HepG2 (cell line): ENCODE results near the gene BTBD1. TPM values are rescaled to one million over a fixed set of nuclear protein-coding genes. Genes with fewer than 3 reads are reported as not detected.

Experiments used
- CBX1 ChIP-seq: IDR thresholded peaks from one replicate; pipeline ENCODE4 v1.6.1; 2016; ENCODE audit warnings: antibody characterized with exemption, low read depth
- ELF1 ChIP-seq: sonication (generic); formaldehyde crosslinking; IDR thresholded peaks from 2 replicates; pipeline ENCODE4 v1.4.0; 2020; ENCODE audit warnings: missing genetic modification reagents
- GABPB1 ChIP-seq: IDR thresholded peaks from 2 replicates; pipeline ENCODE4 v1.6.1; 2016; ENCODE audit warnings: mild to moderate bottlenecking, missing genetic modification reagents, moderate library complexity, missing compliant biosample characterization
- GTF3A ChIP-seq: sonication (generic); formaldehyde crosslinking; conservative IDR thresholded peaks from 2 replicates; pipeline ENCODE4 v1.4.0; 2020; ENCODE audit warnings: mild to moderate bottlenecking, missing genetic modification reagents
- MIER3 ChIP-seq: IDR thresholded peaks from 2 replicates; pipeline ENCODE4 v1.6.1; 2016; ENCODE audit warnings: missing compliant biosample characterization, borderline replicate concordance
- NFE2 ChIP-seq: sonication (generic); formaldehyde crosslinking; IDR thresholded peaks from 2 replicates; pipeline ENCODE4 v1.4.0; 2020; ENCODE audit warnings: missing genetic modification reagents
- POLR2G ChIP-seq: fragments of 200-400 bp; formaldehyde crosslinking; IDR thresholded peaks from 2 replicates; pipeline ENCODE4 v1.6.1; 2018; ENCODE audit warnings: mild to moderate bottlenecking, low read depth, low read length, moderate library complexity
- RAD21 ChIP-seq: fragments of 450-650 bp; formaldehyde crosslinking; IDR thresholded peaks from 2 replicates; pipeline ENCODE4 v1.5.0; 2020; ENCODE audit warnings: mild to moderate bottlenecking
- SMARCE1 ChIP-seq: fragments of 450-650 bp; IDR thresholded peaks from 2 replicates; pipeline ENCODE4 v1.6.1; 2017; ENCODE audit warnings: borderline replicate concordance
- SNAPC2 ChIP-seq: sonication (generic); formaldehyde crosslinking; IDR thresholded peaks from 2 replicates; pipeline ENCODE4 v1.8.1; 2022; ENCODE audit warnings: mild to moderate bottlenecking, missing genetic modification reagents
- ZFP36L1 ChIP-seq: sonication (generic); formaldehyde crosslinking; IDR thresholded peaks from 2 replicates; pipeline ENCODE4 v1.8.0; 2022; ENCODE audit warnings: mild to moderate bottlenecking, missing genetic modification reagents, moderate library complexity
- ZKSCAN5 ChIP-seq: sonication (generic); formaldehyde crosslinking; IDR thresholded peaks from 2 replicates; pipeline ENCODE4 v1.5.1; 2020; ENCODE audit warnings: mild to moderate bottlenecking, missing genetic modification reagents
- ZNF432 ChIP-seq: sonication (generic); formaldehyde crosslinking; IDR thresholded peaks from 2 replicates; pipeline ENCODE4 v1.5.0; 2020; ENCODE audit warnings: missing genetic modification reagents, mild to moderate bottlenecking, borderline replicate concordance
- ZNF652 ChIP-seq: IDR thresholded peaks from 2 replicates; pipeline ENCODE4 v1.6.1; 2016; ENCODE audit warnings: low read depth, borderline replicate concordance
- ZNF839 ChIP-seq: sonication (generic); formaldehyde crosslinking; IDR thresholded peaks from 2 replicates; pipeline ENCODE4 v1.4.0; 2020; ENCODE audit warnings: missing genetic modification reagents, mild to moderate bottlenecking, borderline replicate concordance
- polyA plus RNA-seq, 8 experiments: library from polyadenylated mRNA; depleted of rRNA in 3 of 8; stranded (reverse) in 7 of 8; unstranded in 1 of 8; fragments of >200 nt; fragmentation: Illumina TruSeq in 4 of 8; extraction: Trizol in 4 of 8; gene quantifications; 2 replicates each; pipeline versions ENCODE4 v1.2.1 to v1.2.3, GENCODE V29; 2011 to 2016; ENCODE audit warnings: low read depth in 4 of 8, missing spikeins in 1 of 8, mixed read lengths in 1 of 8; ENCODE audit not compliant: insufficient read depth in 1 of 8
- total RNA-seq, 5 experiments: library from RNA; depleted of rRNA; stranded (reverse); fragments of >200 nt; fragmentation: Illumina TruSeq; extraction: Trizol; gene quantifications; 2 replicates each; pipeline ENCODE4 v1.2.3, GENCODE V29; 2016; ENCODE audit warnings: low read depth in 1 of 5
- TF ChIP-seq, protein P1 (sequence below): sonication (generic); formaldehyde crosslinking; IDR thresholded peaks from 2 replicates; pipeline ENCODE4 v1.5.1; 2020; ENCODE audit warnings: mild to moderate bottlenecking, missing genetic modification reagents, moderate library complexity
- TF ChIP-seq, protein P2 (sequence below): sonication (generic); formaldehyde crosslinking; IDR thresholded peaks from one replicate; pipeline ENCODE4 v1.5.1; 2020; ENCODE audit warnings: mild to moderate bottlenecking, missing genetic modification reagents; ENCODE audit errors: not compliant biosample characterization
- TF ChIP-seq, protein P3 (sequence below): IDR thresholded peaks from 2 replicates; pipeline ENCODE4 v1.6.1; 2016; ENCODE audit warnings: low read depth, borderline replicate concordance
- TF ChIP-seq, protein P4 (sequence below): sonication (generic); formaldehyde crosslinking; IDR thresholded peaks from 2 replicates; pipeline ENCODE4 v1.5.0; 2020; ENCODE audit warnings: mild to moderate bottlenecking, missing genetic modification reagents

The BTBD1 gene
- total and polyA plus RNA-seq, 2 of the 13 experiments (the other 11 are each of a cell fraction or from before 2014, with no cell fraction given) = 32.1 to 53.9 TPM

DNA sequence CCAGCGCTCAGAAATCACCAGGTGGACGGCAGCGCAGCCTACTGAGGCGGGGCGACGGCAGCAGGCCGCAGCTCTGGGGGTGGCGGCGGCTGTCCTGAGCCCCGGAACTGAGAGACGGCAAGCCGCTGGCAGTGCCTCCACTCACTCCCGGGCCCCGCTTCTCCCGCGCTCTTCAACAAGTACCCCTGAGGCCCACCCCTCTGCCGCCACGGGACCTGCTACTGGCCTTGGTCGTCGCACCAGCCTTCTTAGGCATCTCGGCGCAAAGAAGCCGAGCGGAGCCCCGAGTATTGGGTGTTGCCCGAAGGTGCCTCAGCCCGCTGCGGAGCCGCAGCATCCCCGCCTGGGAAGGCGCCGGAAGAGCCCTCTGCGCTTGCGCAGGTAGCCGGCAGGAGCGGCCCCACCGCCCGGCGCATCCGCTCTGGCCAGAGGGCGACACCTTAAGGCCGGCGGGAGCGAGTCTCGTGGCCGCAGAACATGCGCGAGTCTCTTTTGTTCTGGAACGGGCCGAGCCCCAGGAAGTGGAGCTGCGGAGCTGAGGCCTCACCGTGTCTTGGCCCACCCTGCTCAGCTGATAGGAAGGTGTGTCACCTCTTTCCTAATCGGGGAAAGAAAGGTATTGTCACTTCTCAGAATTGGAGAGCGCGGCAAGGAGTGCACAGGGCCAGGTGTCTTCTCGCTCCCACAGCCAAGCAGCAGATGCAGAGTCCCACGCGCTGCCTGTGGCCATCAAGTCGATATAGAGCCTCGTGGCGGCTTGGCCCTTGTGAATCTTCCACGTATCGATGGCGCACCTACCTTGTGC lies 55.6 kb downstream of the BTBD1 start, which contains the start of gene C15orf40 (continued):
- TF ChIP-seq SMARCE1 (no peak), ZNF432 (CRISPR knock-in tag) (no peak), GABPB1 (peak; percentile 99), POLR2G (peak; percentile 93), GTF3A (CRISPR knock-in tag) (no peak), ZNF839 (CRISPR knock-in tag) (no peak), RAD21 (CRISPR knock-in tag) (peak; percentile 61), SNAPC2 (CRISPR knock-in tag) (no peak), CBX1 (peak; percentile 63), NFE2 (no peak), ZNF652 (no peak; the same call in 1 of the 2 replicates), ELF1 (CRISPR knock-in tag) (peak; percentile 87), ZKSCAN5 (0 out of 2 replicates have a peak, but pooled peaks have one; percentile 32), MIER3 (CRISPR knock-in tag) (peak; percentile 86), ZFP36L1 (0 out of 2 replicates have a peak, but pooled peaks have one; percentile 31)
- TF ChIP-seq, protein P1, sequence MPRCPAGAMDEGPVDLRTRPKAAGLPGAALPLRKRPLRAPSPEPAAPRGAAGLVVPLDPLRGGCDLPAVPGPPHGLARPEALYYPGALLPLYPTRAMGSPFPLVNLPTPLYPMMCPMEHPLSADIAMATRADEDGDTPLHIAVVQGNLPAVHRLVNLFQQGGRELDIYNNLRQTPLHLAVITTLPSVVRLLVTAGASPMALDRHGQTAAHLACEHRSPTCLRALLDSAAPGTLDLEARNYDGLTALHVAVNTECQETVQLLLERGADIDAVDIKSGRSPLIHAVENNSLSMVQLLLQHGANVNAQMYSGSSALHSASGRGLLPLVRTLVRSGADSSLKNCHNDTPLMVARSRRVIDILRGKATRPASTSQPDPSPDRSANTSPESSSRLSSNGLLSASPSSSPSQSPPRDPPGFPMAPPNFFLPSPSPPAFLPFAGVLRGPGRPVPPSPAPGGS (CRISPR knock-in tag) = peak; percentile 50; the same call in 1 of the 2 replicates
- TF ChIP-seq, protein P2, sequence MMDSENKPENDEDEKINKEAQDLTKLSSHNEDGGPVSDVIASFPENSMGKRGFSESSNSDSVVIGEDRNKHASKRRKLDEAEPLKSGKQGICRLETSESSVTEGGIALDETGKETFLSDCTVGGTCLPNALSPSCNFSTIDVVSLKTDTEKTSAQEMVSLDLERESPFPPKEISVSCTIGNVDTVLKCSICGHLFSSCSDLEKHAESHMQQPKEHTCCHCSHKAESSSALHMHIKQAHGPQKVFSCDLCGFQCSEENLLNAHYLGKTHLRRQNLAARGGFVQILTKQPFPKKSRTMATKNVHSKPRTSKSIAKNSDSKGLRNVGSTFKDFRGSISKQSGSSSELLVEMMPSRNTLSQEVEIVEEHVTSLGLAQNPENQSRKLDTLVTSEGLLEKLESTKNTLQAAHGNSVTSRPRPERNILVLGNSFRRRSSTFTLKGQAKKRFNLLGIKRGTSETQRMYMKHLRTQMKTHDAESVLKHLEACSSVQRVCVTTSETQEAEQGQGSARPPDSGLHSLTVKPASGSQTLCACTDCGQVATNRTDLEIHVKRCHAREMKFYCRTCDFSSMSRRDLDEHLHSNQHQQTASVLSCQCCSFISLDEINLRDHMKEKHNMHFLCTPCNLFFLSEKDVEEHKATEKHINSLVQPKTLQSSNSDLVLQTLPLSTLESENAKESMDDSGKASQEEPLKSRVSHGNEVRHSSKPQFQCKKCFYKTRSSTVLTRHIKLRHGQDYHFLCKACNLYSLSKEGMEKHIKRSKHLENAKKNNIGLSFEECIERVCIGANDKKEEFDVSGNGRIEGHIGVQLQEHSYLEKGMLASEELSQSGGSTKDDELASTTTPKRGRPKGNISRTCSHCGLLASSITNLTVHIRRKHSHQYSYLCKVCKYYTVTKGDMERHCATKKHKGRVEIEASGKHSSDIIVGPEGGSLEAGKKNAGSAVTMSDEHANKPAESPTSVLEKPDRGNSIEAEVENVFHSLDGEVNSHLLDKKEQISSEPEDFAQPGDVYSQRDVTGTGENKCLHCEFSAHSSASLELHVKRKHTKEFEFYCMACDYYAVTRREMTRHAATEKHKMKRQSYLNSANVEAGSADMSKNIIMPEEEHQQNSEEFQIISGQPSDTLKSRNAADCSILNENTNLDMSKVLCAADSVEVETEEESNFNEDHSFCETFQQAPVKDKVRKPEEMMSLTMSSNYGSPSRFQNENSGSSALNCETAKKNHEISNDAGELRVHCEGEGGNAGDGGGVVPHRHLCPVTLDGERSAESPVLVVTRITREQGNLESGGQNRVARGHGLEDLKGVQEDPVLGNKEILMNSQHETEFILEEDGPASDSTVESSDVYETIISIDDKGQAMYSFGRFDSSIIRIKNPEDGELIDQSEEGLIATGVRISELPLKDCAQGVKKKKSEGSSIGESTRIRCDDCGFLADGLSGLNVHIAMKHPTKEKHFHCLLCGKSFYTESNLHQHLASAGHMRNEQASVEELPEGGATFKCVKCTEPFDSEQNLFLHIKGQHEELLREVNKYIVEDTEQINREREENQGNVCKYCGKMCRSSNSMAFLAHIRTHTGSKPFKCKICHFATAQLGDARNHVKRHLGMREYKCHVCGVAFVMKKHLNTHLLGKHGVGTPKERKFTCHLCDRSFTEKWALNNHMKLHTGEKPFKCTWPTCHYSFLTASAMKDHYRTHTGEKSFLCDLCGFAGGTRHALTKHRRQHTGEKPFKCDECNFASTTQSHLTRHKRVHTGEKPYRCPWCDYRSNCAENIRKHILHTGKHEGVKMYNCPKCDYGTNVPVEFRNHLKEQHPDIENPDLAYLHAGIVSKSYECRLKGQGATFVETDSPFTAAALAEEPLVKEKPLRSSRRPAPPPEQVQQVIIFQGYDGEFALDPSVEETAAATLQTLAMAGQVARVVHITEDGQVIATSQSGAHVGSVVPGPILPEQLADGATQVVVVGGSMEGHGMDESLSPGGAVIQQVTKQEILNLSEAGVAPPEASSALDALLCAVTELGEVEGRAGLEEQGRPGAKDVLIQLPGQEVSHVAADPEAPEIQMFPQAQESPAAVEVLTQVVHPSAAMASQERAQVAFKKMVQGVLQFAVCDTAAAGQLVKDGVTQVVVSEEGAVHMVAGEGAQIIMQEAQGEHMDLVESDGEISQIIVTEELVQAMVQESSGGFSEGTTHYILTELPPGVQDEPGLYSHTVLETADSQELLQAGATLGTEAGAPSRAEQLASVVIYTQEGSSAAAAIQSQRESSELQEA = peak; percentile 71
- TF ChIP-seq, protein P3, sequence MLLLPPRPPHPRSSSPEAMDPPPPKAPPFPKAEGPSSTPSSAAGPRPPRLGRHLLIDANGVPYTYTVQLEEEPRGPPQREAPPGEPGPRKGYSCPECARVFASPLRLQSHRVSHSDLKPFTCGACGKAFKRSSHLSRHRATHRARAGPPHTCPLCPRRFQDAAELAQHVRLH (CRISPR knock-in tag) = peak; percentile 87; the same call in 1 of the 2 replicates
- TF ChIP-seq, protein P4, sequence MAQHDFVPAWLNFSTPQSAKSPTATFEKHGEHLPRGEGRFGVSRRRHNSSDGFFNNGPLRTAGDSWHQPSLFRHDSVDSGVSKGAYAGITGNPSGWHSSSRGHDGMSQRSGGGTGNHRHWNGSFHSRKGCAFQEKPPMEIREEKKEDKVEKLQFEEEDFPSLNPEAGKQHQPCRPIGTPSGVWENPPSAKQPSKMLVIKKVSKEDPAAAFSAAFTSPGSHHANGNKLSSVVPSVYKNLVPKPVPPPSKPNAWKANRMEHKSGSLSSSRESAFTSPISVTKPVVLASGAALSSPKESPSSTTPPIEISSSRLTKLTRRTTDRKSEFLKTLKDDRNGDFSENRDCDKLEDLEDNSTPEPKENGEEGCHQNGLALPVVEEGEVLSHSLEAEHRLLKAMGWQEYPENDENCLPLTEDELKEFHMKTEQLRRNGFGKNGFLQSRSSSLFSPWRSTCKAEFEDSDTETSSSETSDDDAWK (CRISPR knock-in tag) = no peak
